CD4-positive, CD25-positive, alpha-beta regulatory T cell (primary cell): ENCODE results near the gene HYI. TPM values are rescaled to one million over a fixed set of nuclear protein-coding genes. Genes with fewer than 3 reads are reported as not detected.

Experiments
- ATAC-seq, 2 donors: fragments of 150-1000 bp; cut with Tn5 transposase; one replicate each; pipeline ENCODE4 v1.10.0; 2021; ENCODE audit warnings: low read depth in 2 of 2, moderate number of reproducible peaks in 2 of 2, moderate library complexity in 1 of 2
- DNase-seq, 3 donors: peaks; one replicate each; pipeline versions ENCODE4 v3.0.0 to v3.0.0-alpha.2; 2012 to 2022; ENCODE audit warnings: mixed read lengths in 1 of 3
- H3K27ac ChIP-seq: one replicate; pipeline ENCODE4 v1.7.0; 2013; ENCODE audit warnings: mild to moderate bottlenecking, low read length; ENCODE audit not compliant: insufficient read depth, poor library complexity, severe bottlenecking
- H3K27me3 ChIP-seq: one replicate; pipeline ENCODE4 v1.7.0; 2013; ENCODE audit warnings: low read length; ENCODE audit not compliant: control insufficient read depth, insufficient read depth
- H3K36me3 ChIP-seq: one replicate; pipeline ENCODE4 v1.7.0; 2013; ENCODE audit warnings: mild to moderate bottlenecking, low read length, moderate library complexity; ENCODE audit not compliant: control insufficient read depth, insufficient read depth
- H3K4me1 ChIP-seq: 2 replicates; pipeline ENCODE4 v1.7.0; 2013; ENCODE audit warnings: mild to moderate bottlenecking, low read length; ENCODE audit not compliant: insufficient read depth, control insufficient read depth, poor library complexity, severe bottlenecking
- H3K4me3 ChIP-seq: one replicate; pipeline ENCODE4 v1.7.0; 2013; ENCODE audit warnings: low read depth, mild to moderate bottlenecking, low read length, moderate library complexity
- H3K9me3 ChIP-seq, 2 experiments: 1 replicate in 1 of 2; 2 replicates in 1 of 2; pipeline ENCODE4 v1.7.0; 2013; ENCODE audit warnings: low read length in 2 of 2, mild to moderate bottlenecking in 1 of 2, moderate library complexity in 1 of 2; ENCODE audit not compliant: control insufficient read depth in 2 of 2
- H3K27ac Mint-ChIP-seq, 3 donors: one replicate each; pipeline ENCODE4 v1.8.0; 2020 to 2022; ENCODE audit warnings: mild to moderate bottlenecking in 3 of 3, mixed read lengths in 3 of 3, moderate library complexity in 2 of 3
- H3K27me3 Mint-ChIP-seq: one replicate; pipeline ENCODE4 v1.8.0; 2022; ENCODE audit warnings: mild to moderate bottlenecking, mixed read lengths
- H3K36me3 Mint-ChIP-seq: one replicate; pipeline ENCODE4 v1.8.0; 2020; ENCODE audit warnings: mixed read lengths
- H3K4me1 Mint-ChIP-seq, 4 donors: one replicate each; pipeline ENCODE4 v1.8.0; 2020 to 2022; ENCODE audit warnings: mixed read lengths in 4 of 4, mild to moderate bottlenecking in 1 of 4
- H3K4me3 Mint-ChIP-seq, 4 donors: one replicate each; pipeline ENCODE4 v1.8.0; 2020 to 2022; ENCODE audit warnings: mild to moderate bottlenecking in 4 of 4, mixed read lengths in 4 of 4, moderate library complexity in 3 of 4
- H3K9me3 Mint-ChIP-seq, 7 donors: one replicate each; pipeline ENCODE4 v1.8.0; 2020 to 2022; ENCODE audit warnings: mixed read lengths in 7 of 7, mild to moderate bottlenecking in 3 of 7, moderate library complexity in 2 of 7
- polyA plus RNA-seq, 4 donors: library from polyadenylated mRNA; unstranded; fragments of 300-500 nt; fragmentation: Illumina TruSeq; gene quantifications; one replicate each; pipeline ENCODE4 v1.2.3, GENCODE V29; 2021
- total RNA-seq: library from RNA; stranded (reverse); gene quantifications from one replicate; pipeline ENCODE4 v1.2.3, GENCODE V29; 2022

Gene HYI
- total and polyA plus RNA-seq, 5 donors from 2014 or later: 0.85 to 8.4 (median 3.4) TPM

- ATAC-seq (no peak), DNase-seq (no peak)
- Histone ChIP-seq H3K4me3 (no peak overlapping the region), H3K27ac (no peak overlapping the region), H3K9me3 (no peaks in the 10 kb centered on the region), H3K36me3 (peaks cover 74% of the 10 kb centered on the region), H3K27me3 (no peaks in the 10 kb centered on the region), H3K4me1 (no peaks in the 10 kb centered on the region)
- Mint-ChIP-seq H3K36me3 (peaks cover 39% of the 10 kb centered on the region), H3K4me3 (peak overlapping the region in 2 of 4 donors; percentile 32 to 49), H3K27ac (peak overlapping the region in 1 of 3 donors; percentile 46), H3K4me1 (peaks cover 0 to 2% (median under 1%) of the 10 kb centered on the region in 4 donors), H3K9me3 (no peaks in the 10 kb centered on the region), H3K27me3 (no peaks in the 10 kb centered on the region)
Measured at GRCh38 chr1:43446881-43447835, 6.6 kb downstream of the HYI start.

DNA sequence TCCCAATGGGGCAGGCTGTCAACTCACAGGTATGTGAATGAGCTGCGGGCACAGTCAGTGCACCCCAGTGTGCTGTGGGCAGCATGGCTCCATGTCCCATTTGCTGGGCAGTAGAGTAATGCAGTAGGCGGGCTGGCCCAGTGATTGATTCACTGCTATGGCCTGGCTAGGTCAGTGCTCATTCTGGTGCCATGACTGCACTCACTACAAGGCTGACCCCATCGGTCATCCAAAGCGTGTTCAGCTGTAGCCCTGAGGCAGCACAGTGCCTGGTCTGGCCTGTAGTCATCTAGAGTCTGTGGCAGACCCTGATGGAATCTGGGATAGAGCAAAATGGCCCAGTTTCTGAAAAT, 7.4 kb downstream of the HYI start:
- H3K27ac Mint-ChIP-seq: no peak overlapping the region
- peak overlapping the region in 1 of 4 donors; percentile 32 for H3K4me3 Mint-ChIP-seq
- peaks cover 37% of the 10 kb centered on the region for H3K36me3 Mint-ChIP-seq
- H3K4me1 Mint-ChIP-seq: peaks cover 0 to 2% (median under 1%) of the 10 kb centered on the region in 4 donors
- no peaks in the 10 kb centered on the region for H3K27me3 Mint-ChIP-seq
- Histone ChIP-seq H3K36me3 (peaks cover 79% of the 10 kb centered on the region), H3K4me3 (no peak overlapping the region), H3K27me3 (no peaks in the 10 kb centered on the region), H3K9me3 (no peaks in the 10 kb centered on the region), H3K4me1 (no peaks in the 10 kb centered on the region), H3K27ac (no peak overlapping the region)
- ATAC-seq (no peak), DNase-seq (no peak)
- no peaks in the 10 kb centered on the region for H3K9me3 Mint-ChIP-seq

DNA sequence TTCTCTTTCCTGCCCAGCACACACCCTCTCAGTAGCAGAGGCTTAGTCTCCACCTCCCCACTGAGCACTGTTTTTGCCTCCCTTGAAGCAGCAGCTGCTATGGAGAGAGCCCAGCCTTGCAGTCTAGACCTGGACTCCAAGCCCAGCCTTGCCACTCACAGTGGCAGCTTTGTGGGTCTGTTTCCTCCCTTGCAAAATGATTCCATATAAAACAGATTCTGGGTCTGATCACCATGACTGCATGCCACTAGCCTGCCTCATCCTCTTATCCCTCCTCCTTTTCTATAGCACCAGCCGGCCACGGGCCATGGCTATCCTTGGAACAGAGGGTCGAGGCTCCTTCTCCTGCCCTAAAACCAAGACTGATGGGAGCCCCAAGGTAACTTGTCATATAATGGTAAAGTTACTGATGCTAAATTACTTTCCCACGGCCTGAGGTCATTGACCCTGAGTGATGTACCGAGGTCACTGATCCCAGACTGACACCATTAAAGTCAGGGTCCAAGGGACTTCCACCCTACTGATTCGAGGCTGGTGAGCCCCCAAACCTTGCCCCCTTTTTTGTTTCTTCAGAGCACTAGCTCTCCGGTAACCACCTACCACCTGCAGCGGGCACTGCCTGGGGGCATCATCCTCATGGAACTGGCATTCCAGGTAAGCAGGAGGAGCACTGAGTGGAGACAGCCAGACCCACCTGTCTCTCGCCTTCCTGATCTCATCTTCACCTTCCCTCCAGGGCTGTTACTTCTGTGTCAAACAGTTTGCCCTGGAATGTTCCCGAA, 7.9 kb downstream of the HYI start:
- H3K27ac ChIP-seq: no peak overlapping the region
- Mint-ChIP-seq H3K36me3 (peaks cover 37% of the 10 kb centered on the region), H3K27ac (peak overlapping the region in 2 of 3 donors; percentile 65 to 84), H3K9me3 (peaks cover 0 to 2% (median 0%) of the 10 kb centered on the region in 7 donors), H3K27me3 (no peaks in the 10 kb centered on the region), H3K4me1 (peaks cover 0 to 2% (median under 1%) of the 10 kb centered on the region in 4 donors), H3K4me3 (no peak overlapping the region)
- H3K27me3 ChIP-seq: no peaks in the 10 kb centered on the region
- ATAC-seq (no peak), DNase-seq (no peak)
- no peaks in the 10 kb centered on the region for H3K9me3 ChIP-seq
- H3K4me1 ChIP-seq: no peaks in the 10 kb centered on the region
- H3K4me3 ChIP-seq: no peak overlapping the region
- H3K36me3 ChIP-seq: peaks cover 79% of the 10 kb centered on the region

GRCh38 chr1:43444836-43445235, 8.9 kb downstream of the HYI start:
- ATAC-seq (no peak), DNase-seq (no peak)
- Histone ChIP-seq H3K36me3 (peaks cover 81% of the 10 kb centered on the region), H3K4me3 (no peak overlapping the region), H3K4me1 (no peaks in the 10 kb centered on the region), H3K9me3 (no peaks in the 10 kb centered on the region), H3K27ac (no peak overlapping the region), H3K27me3 (no peaks in the 10 kb centered on the region)
- H3K27me3 Mint-ChIP-seq: no peaks in the 10 kb centered on the region
- peak overlapping the region; percentile 6 to 79 (median 31) for H3K27ac Mint-ChIP-seq
- peaks cover 0 to 2% (median under 1%) of the 10 kb centered on the region in 4 donors for H3K4me1 Mint-ChIP-seq
- H3K36me3 Mint-ChIP-seq: peaks cover 37% of the 10 kb centered on the region
- no peak overlapping the region for H3K4me3 Mint-ChIP-seq
- H3K9me3 Mint-ChIP-seq: peaks cover 0 to 2% (median 0%) of the 10 kb centered on the region in 7 donors

- DNase-seq (no peak), ATAC-seq (no peak)
- H3K9me3 ChIP-seq: no peaks in the 10 kb centered on the region
- Mint-ChIP-seq H3K4me1 (peaks cover 0 to 2% (median 0%) of the 10 kb centered on the region in 4 donors), H3K27ac (peak overlapping the region; percentile 6 to 79 (median 31)), H3K36me3 (peaks cover 34% of the 10 kb centered on the region), H3K27me3 (no peaks in the 10 kb centered on the region), H3K9me3 (peaks cover 0 to 2% (median 0%) of the 10 kb centered on the region in 7 donors), H3K4me3 (no peak overlapping the region)
- H3K4me1 ChIP-seq: no peaks in the 10 kb centered on the region
- no peaks in the 10 kb centered on the region for H3K27me3 ChIP-seq
- H3K36me3 ChIP-seq: peaks cover 80% of the 10 kb centered on the region
- H3K4me3 ChIP-seq: no peak overlapping the region
- H3K27ac ChIP-seq: no peak overlapping the region
Measured at GRCh38 chr1:43444151-43444828, 9.4 kb downstream of the HYI start.

DNA sequence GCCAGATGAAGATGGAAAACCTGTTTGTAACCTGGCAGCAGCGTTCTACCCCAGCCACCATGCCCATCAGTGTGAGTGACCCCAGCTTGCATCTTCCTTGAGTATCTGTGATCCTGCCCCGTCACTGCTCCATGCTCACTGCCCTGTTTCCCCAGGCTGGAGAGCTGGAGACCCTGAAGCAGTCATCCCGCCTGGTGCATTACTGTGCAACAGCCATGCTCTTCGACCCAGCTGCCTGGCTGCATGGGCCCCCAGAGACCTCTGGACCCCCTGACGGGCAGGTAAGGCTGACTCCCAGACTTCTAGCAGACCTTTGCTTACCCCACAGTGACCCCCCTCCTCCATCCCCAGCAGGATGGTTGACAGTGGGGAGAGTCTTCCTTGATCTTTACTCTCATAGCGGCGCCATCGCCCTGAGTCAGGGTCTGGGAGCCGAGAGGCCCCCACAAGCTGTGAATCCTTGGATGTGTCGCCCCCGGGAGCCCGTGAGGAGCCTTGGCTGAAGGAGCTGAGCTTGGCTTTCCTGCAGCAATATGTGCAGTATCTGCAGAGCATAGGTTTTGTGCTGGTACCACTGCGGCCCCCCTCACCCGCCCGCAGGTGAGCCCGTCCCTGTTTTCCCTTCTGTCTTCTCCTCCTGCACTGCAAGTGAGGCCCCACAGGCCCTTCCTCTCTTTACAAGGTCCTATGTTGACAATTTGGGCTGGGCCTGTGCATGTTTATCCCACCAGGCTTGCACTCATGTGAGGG, 10.4 kb downstream of the HYI start:
- Histone ChIP-seq H3K27me3 (no peaks in the 10 kb centered on the region), H3K4me3 (no peak overlapping the region), H3K36me3 (peaks cover 80% of the 10 kb centered on the region), H3K9me3 (no peaks in the 10 kb centered on the region), H3K27ac (no peak overlapping the region), H3K4me1 (no peaks in the 10 kb centered on the region)
- Mint-ChIP-seq H3K36me3 (peaks cover 31% of the 10 kb centered on the region), H3K27me3 (no peaks in the 10 kb centered on the region), H3K9me3 (peaks cover 0 to 2% (median 0%) of the 10 kb centered on the region in 7 donors), H3K4me1 (no peaks in the 10 kb centered on the region), H3K27ac (peak overlapping the region in 1 of 3 donors; percentile 77), H3K4me3 (no peak overlapping the region)
- ATAC-seq: no peak
- no peak for DNase-seq

DNA sequence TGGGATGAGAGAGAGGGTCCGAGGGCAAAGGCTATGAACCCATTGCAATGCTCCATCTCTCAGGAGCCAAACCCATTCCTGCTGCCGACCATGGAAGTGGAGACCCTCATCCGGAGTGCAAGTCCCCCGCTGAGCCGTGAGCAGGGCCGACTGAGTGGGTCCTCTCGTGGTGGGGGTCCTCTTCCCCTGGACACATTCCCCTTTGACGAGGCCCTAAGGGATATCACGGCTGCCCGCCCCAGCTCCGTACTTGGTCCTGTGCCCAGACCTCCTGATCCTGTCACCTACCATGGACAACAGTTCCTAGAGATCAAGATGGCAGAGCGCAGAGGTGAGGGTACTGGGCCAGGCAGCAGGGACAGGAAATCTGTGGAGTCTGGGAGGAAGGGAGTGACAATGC, 11.0 kb downstream of the HYI start:
- Histone ChIP-seq H3K9me3 (no peaks in the 10 kb centered on the region), H3K36me3 (peaks cover 75% of the 10 kb centered on the region), H3K4me1 (no peaks in the 10 kb centered on the region), H3K4me3 (no peak overlapping the region), H3K27ac (no peak overlapping the region), H3K27me3 (no peaks in the 10 kb centered on the region)
- H3K9me3 Mint-ChIP-seq: peaks cover 0 to 2% (median 0%) of the 10 kb centered on the region in 7 donors
- ATAC-seq: no peak
- peaks cover 37% of the 10 kb centered on the region for H3K36me3 Mint-ChIP-seq
- no peak overlapping the region for H3K4me3 Mint-ChIP-seq
- DNase-seq: no peak
- H3K27me3 Mint-ChIP-seq: no peaks in the 10 kb centered on the region
- H3K27ac Mint-ChIP-seq: no peak overlapping the region
- H3K4me1 Mint-ChIP-seq: no peaks in the 10 kb centered on the region
